HG03520 (cell line): ENCODE data around the gene BCL3.

ENCODE experiments used
- ATAC-seq: cut with Tn5 transposase; IDR thresholded peaks from one replicate; pipeline ENCODE4 v1.9.1; 2021; ENCODE audit warnings: mild to moderate bottlenecking, moderate library complexity; ENCODE audit not compliant: unreplicated experiment

BCL3 gene

GRCh38 chr19:44740351-44740824, 8.1 kb upstream of the BCL3 start:
- no peak for ATAC-seq

GRCh38 chr19:44741258-44741731, 7.2 kb upstream of the BCL3 start:
- ATAC-seq = no peak

GRCh38 chr19:44741841-44742329, 6.6 kb upstream of the BCL3 start:
- ATAC-seq = no peak

- ATAC-seq = no peak
These were observed 6.0 kb upstream of the BCL3 start for GRCh38 chr19:44742330-44743061.

- ATAC-seq = no peak
These were observed 3.6 kb upstream of the BCL3 start for GRCh38 chr19:44744871-44745332.

GRCh38 chr19:44745341-44745831, 3.1 kb upstream of the BCL3 start:
- ATAC-seq = no peak

- no peak for ATAC-seq
These were observed 2.5 kb upstream of the BCL3 start for GRCh38 chr19:44745887-44746600.

GRCh38 chr19:44746616-44746945, 1.9 kb upstream of the BCL3 start:
- ATAC-seq = no peak

- ATAC-seq = no peak
These were observed 1.4 kb upstream of the BCL3 start for GRCh38 chr19:44746946-44747738.

- ATAC-seq = peak; percentile 12
These were observed 626 bp upstream of the BCL3 start for GRCh38 chr19:44747739-44748425.

- ATAC-seq = no peak
These were observed 784 bp downstream of the BCL3 start for GRCh38 chr19:44749292-44749691.

GRCh38 chr19:44749994-44750393, 1.5 kb downstream of the BCL3 start:
- ATAC-seq = no peak

- no peak for ATAC-seq
These were observed 3.8 kb downstream of the BCL3 start for GRCh38 chr19:44752123-44752815.

GRCh38 chr19:44752816-44753625, 4.5 kb downstream of the BCL3 start:
- peak; percentile 66 for ATAC-seq

- ATAC-seq = no peak
These were observed 5.1 kb downstream of the BCL3 start for GRCh38 chr19:44753626-44753931.

GRCh38 chr19:44753932-44754749, 5.6 kb downstream of the BCL3 start:
- no peak for ATAC-seq

GRCh38 chr19:44754750-44755080, 6.2 kb downstream of the BCL3 start:
- ATAC-seq = no peak

GRCh38 chr19:44755219-44755618, 6.7 kb downstream of the BCL3 start:
- no peak for ATAC-seq
